ENCODE results near the gene CENPW. TPM values are rescaled to one million over a fixed set of nuclear protein-coding genes. Genes with fewer than 3 reads are reported as not detected.

CENPW gene
- total RNA-seq, 1 donor from 2014 or later: 35.5 TPM

- intact Hi-C loops (cut with micrococcal nuclease): no loop called here
These were observed 32.7 kb downstream of the CENPW start for GRCh38 chr6:126372626-126373025.

- intact Hi-C loops (cut with micrococcal nuclease): no loop called here
These were observed 33.4 kb downstream of the CENPW start for GRCh38 chr6:126373344-126373743.

GRCh38 chr6:126374372-126374771 is 34.5 kb downstream of the CENPW start:
- intact Hi-C loops (cut with micrococcal nuclease): no loop called here

GRCh38 chr6:126376682-126377081 is 36.8 kb downstream of the CENPW start:
- intact Hi-C loops (cut with micrococcal nuclease): no loop called here

- intact Hi-C loops (cut with micrococcal nuclease): no loop called here
These were observed 37.8 kb downstream of the CENPW start for GRCh38 chr6:126377594-126378153.

GRCh38 chr6:126380072-126380583 is 40.2 kb downstream of the CENPW start:
- intact Hi-C loops (cut with micrococcal nuclease): no loop called here

- intact Hi-C loops (cut with micrococcal nuclease): no loop called here
These were observed 41.6 kb downstream of the CENPW start for GRCh38 chr6:126381498-126381897.

GRCh38 chr6:126383203-126383602 is 43.3 kb downstream of the CENPW start:
- intact Hi-C loops (cut with micrococcal nuclease): no loop called here

- intact Hi-C loops (cut with micrococcal nuclease): no loop called here
These were observed 45.6 kb downstream of the CENPW start for GRCh38 chr6:126385536-126385935.

- intact Hi-C loops (cut with micrococcal nuclease): no loop called here
These were observed 48.2 kb downstream of the CENPW start for GRCh38 chr6:126388104-126388598.

- intact Hi-C loops (cut with micrococcal nuclease): no loop called here
These were observed 56.2 kb downstream of the CENPW start for GRCh38 chr6:126396131-126396530.
